HL-60 (cell line): ENCODE measurements around the gene QSOX1.

ENCODE experiments used
- DNase-seq, 2 experiments: peaks; one replicate each; pipeline ENCODE4 v3.0.0-alpha.2; 2010 to 2020; ENCODE audit warnings: low read depth in 1 of 2, low spot score in 1 of 2
- H3K27ac ChIP-seq: fragments of 250-450 bp; sonication (Bioruptor Pico); replicated peaks from 2 replicates; pipeline ENCODE4 v1.5.1; 2020; ENCODE audit warnings: mild to moderate bottlenecking, moderate library complexity
- H3K27me3 ChIP-seq: fragments of 250-450 bp; sonication (Bioruptor Pico); 2 replicates; pipeline ENCODE4 v1.5.1; 2021; ENCODE audit warnings: mild to moderate bottlenecking, moderate library complexity; ENCODE audit not compliant: insufficient read depth, poor library complexity, severe bottlenecking
- H3K4me3 ChIP-seq: replicated peaks from 2 replicates; pipeline ENCODE4 v1.5.1; 2011; ENCODE audit warnings: mild to moderate bottlenecking, control low read depth, low read length; ENCODE audit not compliant: insufficient read depth
- CTCF ChIP-seq: IDR thresholded peaks from one replicate; pipeline ENCODE4 v1.5.1; 2011; ENCODE audit warnings: low read length, control low read depth, inconsistent platforms; ENCODE audit not compliant: insufficient read depth
- GABPA ChIP-seq: IDR thresholded peaks from 2 replicates; pipeline ENCODE4 v1.6.1; 2012; ENCODE audit warnings: low read depth
- POLR2AphosphoS5 ChIP-seq: IDR thresholded peaks from 2 replicates; pipeline ENCODE4 v1.6.1; 2012; ENCODE audit warnings: low read depth
- REST ChIP-seq: IDR thresholded peaks from 2 replicates; pipeline ENCODE4 v1.6.1; 2012; ENCODE audit warnings: low read depth; ENCODE audit not compliant: insufficient replicate concordance
- SPI1 ChIP-seq: IDR thresholded peaks from 2 replicates; pipeline ENCODE4 v1.6.1; 2012; ENCODE audit warnings: low read depth, mild to moderate bottlenecking, borderline replicate concordance

The QSOX1 gene

GRCh38 chr1:180135535-180135934, 19.1 kb upstream of the QSOX1 start:
- Histone ChIP-seq H3K27ac (no peak overlapping the region), H3K4me3 (no peak overlapping the region), H3K27me3 (no peaks in the 10 kb centered on the region)
- TF ChIP-seq REST (no peak), CTCF (no peak), POLR2AphosphoS5 (no peak), GABPA (no peak), SPI1 (no peak)
- DNase-seq = no peak

DNA sequence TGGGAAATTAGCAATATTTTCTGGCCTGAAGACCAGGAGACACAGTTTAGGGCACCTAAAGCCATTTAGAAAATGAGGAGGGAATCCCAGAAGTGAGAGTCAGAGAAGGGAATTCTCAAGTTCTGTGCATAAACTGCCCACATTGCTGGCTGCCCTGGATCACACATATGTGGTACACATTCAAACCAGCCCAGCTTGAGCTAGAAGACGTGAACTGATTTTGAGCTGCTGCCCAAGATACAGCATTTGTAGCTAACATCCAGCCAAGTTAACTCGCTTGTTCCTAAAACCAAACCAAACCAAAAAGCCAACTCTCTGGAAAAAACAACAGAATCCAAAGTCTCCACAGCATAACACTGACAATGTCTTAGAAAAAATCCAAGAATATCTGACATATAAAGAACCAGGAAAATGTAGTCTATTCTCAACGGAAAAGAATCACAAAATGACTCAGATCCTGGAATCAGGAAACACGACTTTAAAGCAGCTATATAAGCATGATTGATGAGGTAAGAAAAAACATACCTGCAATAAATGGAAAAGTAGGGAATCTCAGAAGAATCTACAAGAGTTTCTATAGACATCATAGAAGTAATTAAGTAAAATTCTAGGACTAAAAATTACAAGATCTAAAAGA, 18.2 kb upstream of the QSOX1 start:
- no peaks in the 10 kb centered on the region for H3K27me3 ChIP-seq
- TF ChIP-seq CTCF (no peak), SPI1 (no peak), REST (no peak), GABPA (no peak), POLR2AphosphoS5 (no peak)
- H3K27ac ChIP-seq = no peak overlapping the region
- no peak overlapping the region for H3K4me3 ChIP-seq
- no peak for DNase-seq

GRCh38 chr1:180136968-180137356, 17.7 kb upstream of the QSOX1 start:
- TF ChIP-seq CTCF (no peak), REST (no peak), GABPA (no peak), SPI1 (no peak), POLR2AphosphoS5 (no peak)
- no peak for DNase-seq
- Histone ChIP-seq H3K27ac (no peak overlapping the region), H3K27me3 (no peaks in the 10 kb centered on the region), H3K4me3 (no peak overlapping the region)
